Breast epithelium (tissue), 3 donors: Measurements from ENCODE around the gene GALNT1.

ENCODE experiments used
- CTCF ChIP-seq, 3 donors: fragments of 450-650 bp; IDR thresholded peaks; one replicate each; pipeline ENCODE4 v1.5.1; 2016 to 2017; ENCODE audit warnings: antibody characterized with exemption in 3 of 3, mild to moderate bottlenecking in 3 of 3, moderate library complexity in 3 of 3
- POLR2A ChIP-seq: fragments of 450-650 bp; IDR thresholded peaks from one replicate; pipeline ENCODE4 v1.6.1; 2016; ENCODE audit warnings: antibody characterized with exemption, mild to moderate bottlenecking, moderate library complexity

- no peak for TF ChIP-seq POLR2A
- TF ChIP-seq CTCF (IDR thresholded peaks at IDR 0.05): no peak
Observed at GRCh38 chr18:35603528-35603927, 22.0 kb downstream of the GALNT1 start.
